H9 (cell line): ENCODE results near the gene TTC33. TPM values are rescaled to one million over a fixed set of nuclear protein-coding genes. Genes with fewer than 3 reads are reported as not detected.
"Not testable (repeated sequence)": the region's sequence is repeated elsewhere in the genome, so short reads cannot be mapped to it uniquely, and the experiment has no call there.

Experiments used
- DNase-seq: peaks from one replicate; pipeline ENCODE4 v3.0.0-alpha.2; 2017
- H2AFZ ChIP-seq: one replicate; pipeline ENCODE4 v1.6.1; 2013; ENCODE audit warnings: mild to moderate bottlenecking, low read length, control low read depth, moderate library complexity
- H2AK5ac ChIP-seq: 2 replicates; pipeline ENCODE4 v1.6.1; 2013; ENCODE audit warnings: low read length, control low read depth, mixed read lengths; ENCODE audit not compliant: insufficient read length
- H2BK120ac ChIP-seq: one replicate; pipeline ENCODE4 v1.6.1; 2013; ENCODE audit warnings: low read depth, mild to moderate bottlenecking, low read length, control low read depth, inconsistent platforms; ENCODE audit not compliant: poor library complexity, severe bottlenecking
- H2BK12ac ChIP-seq: 2 replicates; pipeline ENCODE4 v1.6.1; 2013; ENCODE audit warnings: low read length, control low read depth, mixed read lengths, low read depth; ENCODE audit not compliant: insufficient read length
- H2BK15ac ChIP-seq: 2 replicates; pipeline ENCODE4 v1.6.1; 2013; ENCODE audit warnings: low read depth, low read length, control low read depth
- H2BK20ac ChIP-seq: one replicate; pipeline ENCODE4 v1.6.1; 2013; ENCODE audit warnings: low read depth, mild to moderate bottlenecking, low read length, control low read depth, inconsistent platforms; ENCODE audit not compliant: poor library complexity, severe bottlenecking
- H2BK5ac ChIP-seq: 2 replicates; pipeline ENCODE4 v1.6.1; 2013; ENCODE audit warnings: low read length, control low read depth, mixed read lengths; ENCODE audit not compliant: insufficient read length
- H3K14ac ChIP-seq: 2 replicates; pipeline ENCODE4 v1.6.1; 2013; ENCODE audit warnings: low read length, control low read depth; ENCODE audit not compliant: insufficient read depth
- H3K18ac ChIP-seq: 2 replicates; pipeline ENCODE4 v1.6.1; 2013; ENCODE audit warnings: low read depth, mild to moderate bottlenecking, mixed read lengths, low read length, control low read depth; ENCODE audit not compliant: insufficient read length
- H3K23ac ChIP-seq: 2 replicates; pipeline ENCODE4 v1.6.1; 2013; ENCODE audit warnings: low read length, control low read depth, mixed read lengths, low read depth; ENCODE audit not compliant: insufficient read length
- H3K23me2 ChIP-seq: 2 replicates; pipeline ENCODE4 v1.6.1; 2013; ENCODE audit warnings: low read depth, mild to moderate bottlenecking, mixed read lengths, low read length, control low read depth; ENCODE audit not compliant: insufficient read length, poor library complexity, severe bottlenecking
- H3K27ac ChIP-seq: 2 replicates; pipeline ENCODE4 v1.5.1; 2013; ENCODE audit warnings: low read length, control low read depth, mixed read lengths, low read depth; ENCODE audit not compliant: insufficient read length
- H3K27me3 ChIP-seq: 2 replicates; pipeline ENCODE4 v1.6.1; 2013; ENCODE audit warnings: low read length, control low read depth, inconsistent platforms; ENCODE audit not compliant: insufficient read depth
- H3K4ac ChIP-seq: 2 replicates; pipeline ENCODE4 v1.6.1; 2013; ENCODE audit warnings: low read depth, mild to moderate bottlenecking, control low read depth, inconsistent platforms, low read length, moderate library complexity
- H3K4me1 ChIP-seq: 2 replicates; pipeline ENCODE4 v1.6.1; 2013; ENCODE audit warnings: low read length, control low read depth, inconsistent platforms; ENCODE audit not compliant: insufficient read depth
- H3K4me2 ChIP-seq: 2 replicates; pipeline ENCODE4 v1.6.1; 2013; ENCODE audit warnings: low read length, control low read depth, mixed read lengths; ENCODE audit not compliant: insufficient read length, insufficient read depth
- H3K56ac ChIP-seq: 2 replicates; pipeline ENCODE4 v1.6.1; 2013; ENCODE audit warnings: low read depth, mild to moderate bottlenecking, mixed read lengths, low read length, control low read depth; ENCODE audit not compliant: insufficient read length
- H3K79me1 ChIP-seq: 2 replicates; pipeline ENCODE4 v1.6.1; 2013; ENCODE audit warnings: low read depth, mild to moderate bottlenecking, moderate library complexity, low read length, control low read depth, inconsistent platforms; ENCODE audit not compliant: insufficient read depth, poor library complexity, severe bottlenecking
- H3K79me2 ChIP-seq: 2 replicates; pipeline ENCODE4 v1.6.1; 2013; ENCODE audit warnings: low read length, control low read depth, inconsistent platforms; ENCODE audit not compliant: insufficient read depth
- H3K9ac ChIP-seq: 2 replicates; pipeline ENCODE4 v1.6.1; 2013; ENCODE audit warnings: low read length, control low read depth, mixed read lengths; ENCODE audit not compliant: insufficient read length; ENCODE audit errors: extremely low read depth
- H3K9me3 ChIP-seq: one replicate; pipeline ENCODE4 v1.6.1; 2013; ENCODE audit warnings: low read depth, low read length, inconsistent platforms; ENCODE audit not compliant: control insufficient read depth
- H3T11ph ChIP-seq: one replicate; pipeline ENCODE4 v1.6.1; 2013; ENCODE audit warnings: mild to moderate bottlenecking, low read length, control low read depth, inconsistent platforms
- H4K20me1 ChIP-seq: one replicate; pipeline ENCODE4 v1.6.1; 2013; ENCODE audit not compliant: control insufficient read depth, insufficient read length, insufficient read depth
- H4K5ac ChIP-seq: 2 replicates; pipeline ENCODE4 v1.6.1; 2013; ENCODE audit warnings: low read depth, mild to moderate bottlenecking, mixed read lengths, low read length, control low read depth; ENCODE audit not compliant: insufficient read length
- H4K8ac ChIP-seq: replicated peaks from 2 replicates; pipeline ENCODE4 v1.6.1; 2013; ENCODE audit warnings: low read length, control low read depth, mixed read lengths, low read depth; ENCODE audit not compliant: insufficient read length
- H4K91ac ChIP-seq: 2 replicates; pipeline ENCODE4 v1.6.1; 2013; ENCODE audit warnings: low read depth, mild to moderate bottlenecking, moderate library complexity, mixed read lengths, low read length, control low read depth; ENCODE audit not compliant: insufficient read length
- H3K27ac Mint-ChIP-seq, 3 experiments: 2 replicates in 2 of 3; 3 replicates in 1 of 3; pipeline ENCODE4 v1.8.0; 2020 to 2021; ENCODE audit warnings: mixed read lengths in 3 of 3, mild to moderate bottlenecking in 1 of 3, moderate library complexity in 1 of 3
- H3K27me3 Mint-ChIP-seq: 2 replicates; pipeline ENCODE4 v1.8.0; 2021; ENCODE audit warnings: low read depth, mild to moderate bottlenecking, moderate library complexity, mixed read lengths
- H3K36me3 Mint-ChIP-seq, 3 experiments: 2 replicates in 2 of 3; 3 replicates in 1 of 3; pipeline ENCODE4 v1.8.0; 2020 to 2021; ENCODE audit warnings: low read depth in 3 of 3, mixed read lengths in 3 of 3; ENCODE audit not compliant: insufficient read depth in 1 of 3
- H3K4me1 Mint-ChIP-seq, 2 experiments: 2 replicates each; pipeline ENCODE4 v1.8.0; 2020; ENCODE audit warnings: mixed read lengths in 2 of 2
- H3K4me3 Mint-ChIP-seq, 2 experiments: 2 replicates in 1 of 2; 3 replicates in 1 of 2; pipeline ENCODE4 v1.8.0; 2020 to 2021; ENCODE audit warnings: mild to moderate bottlenecking in 2 of 2, mixed read lengths in 2 of 2, moderate library complexity in 1 of 2
- H3K9me3 Mint-ChIP-seq, 2 experiments: 2 replicates in 1 of 2; 3 replicates in 1 of 2; pipeline ENCODE4 v1.8.0; 2020; ENCODE audit warnings: mild to moderate bottlenecking in 2 of 2, mixed read lengths in 2 of 2, moderate library complexity in 1 of 2
- CTCF ChIP-seq: fragments of 200-600 bp; sonication (generic); conservative IDR thresholded peaks from 3 replicates; pipeline ENCODE4 v1.8.0; 2021; ENCODE audit warnings: antibody characterized with exemption, mild to moderate bottlenecking
- WGBS: extraction: QIAGEN DNeasy Blood & Tissue Kit; methylation state at CpG from one replicate; pipeline ENCODE4 v1.1.7; 2013; ENCODE audit warnings: missing lambda C conversion rate, low lambda C conversion rate, mixed read lengths; ENCODE audit not compliant: insufficient read length; ENCODE audit errors: extremely low coverage; 5-methylcytosine and 5-hydroxymethylcytosine counted together
- total RNA-seq: library from RNA; stranded (reverse); gene quantifications from 2 replicates; pipeline ENCODE4 v1.2.1, GENCODE V29; 2021

Gene TTC33
- total RNA-seq, 1 experiment from 2014 or later, result 7.3 TPM

GRCh38 chr5:40790947-40791593 is 35.3 kb upstream of the TTC33 start:
- Histone ChIP-seq H3K79me1 (no peaks in the 10 kb centered on the region), H2BK20ac (no peak overlapping the region), H3K23ac (no peak overlapping the region), H3K18ac (no peak overlapping the region), H2BK12ac (no peak overlapping the region), H2AK5ac (no peak overlapping the region), H2BK5ac (no peak overlapping the region), H4K5ac (no peak overlapping the region), H3K56ac (no peak overlapping the region), H3K9me3 (no peaks in the 10 kb centered on the region), H3K79me2 (peaks cover 48% of the 10 kb centered on the region; the same call in 1 of the 2 replicates), H3K4me1 (no peaks in the 10 kb centered on the region; the same call in 1 of the 2 replicates), H3K23me2 (no peaks in the 10 kb centered on the region), H3K27me3 (no peaks in the 10 kb centered on the region), H2BK120ac (no peak overlapping the region), H4K91ac (no peak overlapping the region), H2AFZ (no peak overlapping the region), H3K14ac (no peak overlapping the region), H3T11ph (no peak overlapping the region), H3K4ac (no peak overlapping the region), H3K4me2 (no peak overlapping the region), H4K8ac (no peak overlapping the region), H2BK15ac (no peak overlapping the region), H3K27ac (no peak overlapping the region), H4K20me1 (no peaks in the 10 kb centered on the region), H3K9ac (no peak overlapping the region)
- no CpG with 5 or more reads among the region's 3 CpGs for WGBS
- H3K36me3 Mint-ChIP-seq, result peaks cover 25 to 33% (median 30%) of the 10 kb centered on the region in 3 experiments
- no peak overlapping the region for H3K4me3 Mint-ChIP-seq
- peaks cover 3 to 6% of the 10 kb centered on the region in 2 experiments; a peak in 4 of 5 replicates for H3K9me3 Mint-ChIP-seq
- TF ChIP-seq CTCF, result no peak
- DNase-seq, result no peak
- H3K27ac Mint-ChIP-seq, result no peak overlapping the region
- no peaks in the 10 kb centered on the region for H3K27me3 Mint-ChIP-seq
- peaks cover 2 to 7% of the 10 kb centered on the region in 2 experiments; a peak in 3 of 4 replicates for H3K4me1 Mint-ChIP-seq

GRCh38 chr5:40788941-40789340 is 33.2 kb upstream of the TTC33 start:
- H2BK120ac ChIP-seq, H3K4me1 Mint-ChIP-seq, H3K27ac ChIP-seq, H3K9ac ChIP-seq, H2BK12ac ChIP-seq, H3K18ac ChIP-seq, H4K20me1 ChIP-seq, H3K4me1 ChIP-seq, H3K4me2 ChIP-seq, H2AFZ ChIP-seq, H3K9me3 ChIP-seq, H3K9me3 Mint-ChIP-seq, H3K27ac Mint-ChIP-seq, H3T11ph ChIP-seq, H3K79me1 ChIP-seq, H3K27me3 Mint-ChIP-seq, H2BK15ac ChIP-seq, H4K5ac ChIP-seq, H2BK5ac ChIP-seq, H3K4me3 Mint-ChIP-seq, H2BK20ac ChIP-seq, H3K4ac ChIP-seq, H3K27me3 ChIP-seq, H3K14ac ChIP-seq, DNase-seq, H3K56ac ChIP-seq, H3K23me2 ChIP-seq, H2AK5ac ChIP-seq, H4K91ac ChIP-seq, H4K8ac ChIP-seq, H3K23ac ChIP-seq: not testable (repeated sequence)
- peaks cover 12 to 22% (median 22%) of the 10 kb centered on the region in 3 experiments for H3K36me3 Mint-ChIP-seq
- WGBS, result no CpG with 5 or more reads among the region's 5 CpGs
- peaks cover 42% of the 10 kb centered on the region; the same call in 1 of the 2 replicates for H3K79me2 ChIP-seq
